ENCODE results near the gene OR56A3.

DNA sequence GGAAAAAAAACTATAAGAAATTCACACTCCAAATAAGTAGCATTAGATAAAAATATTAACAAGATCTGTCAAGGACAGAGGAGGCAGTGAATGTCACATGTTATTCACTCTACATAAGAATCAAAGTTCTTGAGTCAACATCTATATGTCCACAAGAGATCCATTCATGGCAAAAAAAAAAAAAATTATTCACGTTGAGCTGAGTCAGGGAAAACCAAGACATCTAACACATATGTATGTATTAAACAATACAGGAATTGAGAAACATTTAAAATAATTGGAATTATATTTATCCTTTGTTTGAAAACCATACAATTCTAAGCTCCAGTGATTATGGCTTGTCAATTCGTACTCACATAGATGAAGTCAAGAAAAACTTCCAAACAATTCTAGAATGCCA, 24.9 kb downstream of the OR56A3 start:
- TF ChIP-seq, protein P1, sequence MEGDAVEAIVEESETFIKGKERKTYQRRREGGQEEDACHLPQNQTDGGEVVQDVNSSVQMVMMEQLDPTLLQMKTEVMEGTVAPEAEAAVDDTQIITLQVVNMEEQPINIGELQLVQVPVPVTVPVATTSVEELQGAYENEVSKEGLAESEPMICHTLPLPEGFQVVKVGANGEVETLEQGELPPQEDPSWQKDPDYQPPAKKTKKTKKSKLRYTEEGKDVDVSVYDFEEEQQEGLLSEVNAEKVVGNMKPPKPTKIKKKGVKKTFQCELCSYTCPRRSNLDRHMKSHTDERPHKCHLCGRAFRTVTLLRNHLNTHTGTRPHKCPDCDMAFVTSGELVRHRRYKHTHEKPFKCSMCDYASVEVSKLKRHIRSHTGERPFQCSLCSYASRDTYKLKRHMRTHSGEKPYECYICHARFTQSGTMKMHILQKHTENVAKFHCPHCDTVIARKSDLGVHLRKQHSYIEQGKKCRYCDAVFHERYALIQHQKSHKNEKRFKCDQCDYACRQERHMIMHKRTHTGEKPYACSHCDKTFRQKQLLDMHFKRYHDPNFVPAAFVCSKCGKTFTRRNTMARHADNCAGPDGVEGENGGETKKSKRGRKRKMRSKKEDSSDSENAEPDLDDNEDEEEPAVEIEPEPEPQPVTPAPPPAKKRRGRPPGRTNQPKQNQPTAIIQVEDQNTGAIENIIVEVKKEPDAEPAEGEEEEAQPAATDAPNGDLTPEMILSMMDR (IDR thresholded peaks at IDR 0.05): no peak
- no peak for TF ChIP-seq ZFX (IDR thresholded peaks at IDR 0.05; ENCODE audit: borderline replicate concordance)
